ENCODE data around the gene RAI1.
"Not testable (repeated sequence)": the region's sequence is repeated elsewhere in the genome, so short reads cannot be mapped to it uniquely, and the experiment has no call there.

RAI1 gene

GRCh38 chr17:17672453-17673368 lies 8.5 kb upstream of the RAI1 start:
- H3K9me3 ChIP-seq (ENCODE audit: control insufficient read depth in 1 of 2, low read length in 2 of 2), result no peaks in the 10 kb centered on the region
- no peak overlapping the region for H3K9ac ChIP-seq (ENCODE audit: low read depth in 1 of 2, low read length in 2 of 2)
- H3K36me3 ChIP-seq (ENCODE audit: control insufficient read depth in 1 of 2, insufficient read depth in 2 of 2, low read length in 2 of 2), result no peaks in the 10 kb centered on the region
- H3K27me3 ChIP-seq (ENCODE audit: control insufficient read depth in 1 of 2, insufficient read depth in 2 of 2, low read length in 2 of 2), result no peaks in the 10 kb centered on the region
- peaks cover 18 to 19% of the 10 kb centered on the region in 2 donors for H3K4me1 ChIP-seq (ENCODE audit: control insufficient read depth in 1 of 2, insufficient read depth in 2 of 2, low read length in 2 of 2)
- H3K27ac ChIP-seq (ENCODE audit: low read depth, low read length), result no peak overlapping the region
- no peak overlapping the region for H3K4me3 ChIP-seq (ENCODE audit: low read depth in 1 of 2, low read length in 2 of 2)

- peaks cover 17 to 19% of the 10 kb centered on the region in 2 donors for H3K4me1 ChIP-seq (ENCODE audit: control insufficient read depth in 1 of 2, insufficient read depth in 2 of 2, low read length in 2 of 2)
- no peak overlapping the region for H3K27ac ChIP-seq (ENCODE audit: low read depth, low read length)
- H3K36me3 ChIP-seq (ENCODE audit: control insufficient read depth in 1 of 2, insufficient read depth in 2 of 2, low read length in 2 of 2), result no peaks in the 10 kb centered on the region
- H3K9me3 ChIP-seq (ENCODE audit: control insufficient read depth in 1 of 2, low read length in 2 of 2), result no peaks in the 10 kb centered on the region
- no peaks in the 10 kb centered on the region for H3K27me3 ChIP-seq (ENCODE audit: control insufficient read depth in 1 of 2, insufficient read depth in 2 of 2, low read length in 2 of 2)
- no peak overlapping the region for H3K4me3 ChIP-seq (ENCODE audit: low read depth in 1 of 2, low read length in 2 of 2)
- no peak overlapping the region for H3K9ac ChIP-seq (ENCODE audit: low read depth in 1 of 2, low read length in 2 of 2)
Measured at GRCh38 chr17:17675416-17675815, 5.8 kb upstream of the RAI1 start.

GRCh38 chr17:17675925-17676534 lies 5.2 kb upstream of the RAI1 start:
- H3K27ac ChIP-seq (ENCODE audit: low read depth, low read length), result no peak overlapping the region

GRCh38 chr17:17676752-17677151 lies 4.5 kb upstream of the RAI1 start:
- Histone ChIP-seq H3K4me3 (ENCODE audit: low read depth in 1 of 2, low read length in 2 of 2) (no peak overlapping the region), H3K27me3 (ENCODE audit: control insufficient read depth in 1 of 2, insufficient read depth in 2 of 2, low read length in 2 of 2) (no peaks in the 10 kb centered on the region), H3K9ac (ENCODE audit: low read depth in 1 of 2, low read length in 2 of 2) (no peak overlapping the region), H3K36me3 (ENCODE audit: control insufficient read depth in 1 of 2, insufficient read depth in 2 of 2, low read length in 2 of 2) (no peaks in the 10 kb centered on the region), H3K27ac (ENCODE audit: low read depth, low read length) (no peak overlapping the region), H3K4me1 (ENCODE audit: control insufficient read depth in 1 of 2, insufficient read depth in 2 of 2, low read length in 2 of 2) (peaks cover 7 to 14% of the 10 kb centered on the region in 2 donors), H3K9me3 (ENCODE audit: control insufficient read depth in 1 of 2, low read length in 2 of 2) (no peaks in the 10 kb centered on the region)

More at GRCh38 chr17:17675925-17676534, 5.2 kb upstream of the RAI1 start:
- Histone ChIP-seq H3K4me1 (ENCODE audit: control insufficient read depth in 1 of 2, insufficient read depth in 2 of 2, low read length in 2 of 2) (peaks cover 11 to 17% of the 10 kb centered on the region in 2 donors), H3K4me3 (ENCODE audit: low read depth in 1 of 2, low read length in 2 of 2) (no peak overlapping the region), H3K27me3 (ENCODE audit: control insufficient read depth in 1 of 2, insufficient read depth in 2 of 2, low read length in 2 of 2) (no peaks in the 10 kb centered on the region), H3K36me3 (ENCODE audit: control insufficient read depth in 1 of 2, insufficient read depth in 2 of 2, low read length in 2 of 2) (no peaks in the 10 kb centered on the region), H3K9me3 (ENCODE audit: control insufficient read depth in 1 of 2, low read length in 2 of 2) (no peaks in the 10 kb centered on the region), H3K9ac (ENCODE audit: low read depth in 1 of 2, low read length in 2 of 2) (no peak overlapping the region)

GRCh38 chr17:17677299-17678040 lies 3.8 kb upstream of the RAI1 start:
- no peak overlapping the region for H3K27ac ChIP-seq (ENCODE audit: low read depth, low read length)
- no peaks in the 10 kb centered on the region for H3K9me3 ChIP-seq (ENCODE audit: control insufficient read depth in 1 of 2, low read length in 2 of 2)
- no peaks in the 10 kb centered on the region for H3K27me3 ChIP-seq (ENCODE audit: control insufficient read depth in 1 of 2, insufficient read depth in 2 of 2, low read length in 2 of 2)
- peaks cover 7 to 14% of the 10 kb centered on the region in 2 donors for H3K4me1 ChIP-seq (ENCODE audit: control insufficient read depth in 1 of 2, insufficient read depth in 2 of 2, low read length in 2 of 2)
- H3K4me3 ChIP-seq (ENCODE audit: low read depth in 1 of 2, low read length in 2 of 2), result no peak overlapping the region
- H3K9ac ChIP-seq (ENCODE audit: low read depth in 1 of 2, low read length in 2 of 2), result no peak overlapping the region
- no peaks in the 10 kb centered on the region for H3K36me3 ChIP-seq (ENCODE audit: control insufficient read depth in 1 of 2, insufficient read depth in 2 of 2, low read length in 2 of 2)

- H3K9ac ChIP-seq (ENCODE audit: low read depth in 1 of 2, low read length in 2 of 2); H3K27me3 ChIP-seq (ENCODE audit: control insufficient read depth in 1 of 2, insufficient read depth in 2 of 2, low read length in 2 of 2); H3K36me3 ChIP-seq (ENCODE audit: control insufficient read depth in 1 of 2, insufficient read depth in 2 of 2, low read length in 2 of 2); H3K27ac ChIP-seq (ENCODE audit: low read depth, low read length); H3K9me3 ChIP-seq (ENCODE audit: control insufficient read depth in 1 of 2, low read length in 2 of 2); H3K4me3 ChIP-seq (ENCODE audit: low read depth in 1 of 2, low read length in 2 of 2): not testable (repeated sequence)
- peaks cover 9 to 14% of the 10 kb centered on the region in 2 donors for H3K4me1 ChIP-seq (ENCODE audit: control insufficient read depth in 1 of 2, insufficient read depth in 2 of 2, low read length in 2 of 2)
Measured at GRCh38 chr17:17678063-17678699, 3.1 kb upstream of the RAI1 start.

GRCh38 chr17:17679243-17679642 lies 2.0 kb upstream of the RAI1 start:
- Histone ChIP-seq H3K4me3 (ENCODE audit: low read depth in 1 of 2, low read length in 2 of 2) (no peak overlapping the region), H3K9ac (ENCODE audit: low read depth in 1 of 2, low read length in 2 of 2) (no peak overlapping the region), H3K4me1 (ENCODE audit: control insufficient read depth in 1 of 2, insufficient read depth in 2 of 2, low read length in 2 of 2) (peaks cover 14% of the 10 kb centered on the region in 2 donors), H3K27ac (ENCODE audit: low read depth, low read length) (no peak overlapping the region), H3K9me3 (ENCODE audit: control insufficient read depth in 1 of 2, low read length in 2 of 2) (no peaks in the 10 kb centered on the region), H3K27me3 (ENCODE audit: control insufficient read depth in 1 of 2, insufficient read depth in 2 of 2, low read length in 2 of 2) (no peaks in the 10 kb centered on the region), H3K36me3 (ENCODE audit: control insufficient read depth in 1 of 2, insufficient read depth in 2 of 2, low read length in 2 of 2) (no peaks in the 10 kb centered on the region)

GRCh38 chr17:17679748-17680147 lies 1.5 kb upstream of the RAI1 start:
- Histone ChIP-seq H3K9ac (ENCODE audit: low read depth in 1 of 2, low read length in 2 of 2) (no peak overlapping the region), H3K36me3 (ENCODE audit: control insufficient read depth in 1 of 2, insufficient read depth in 2 of 2, low read length in 2 of 2) (no peaks in the 10 kb centered on the region), H3K4me1 (ENCODE audit: control insufficient read depth in 1 of 2, insufficient read depth in 2 of 2, low read length in 2 of 2) (peaks cover 15% of the 10 kb centered on the region in 2 donors), H3K27me3 (ENCODE audit: control insufficient read depth in 1 of 2, insufficient read depth in 2 of 2, low read length in 2 of 2) (no peaks in the 10 kb centered on the region), H3K9me3 (ENCODE audit: control insufficient read depth in 1 of 2, low read length in 2 of 2) (no peaks in the 10 kb centered on the region), H3K4me3 (ENCODE audit: low read depth in 1 of 2, low read length in 2 of 2) (no peak overlapping the region), H3K27ac (ENCODE audit: low read depth, low read length) (no peak overlapping the region)

- H3K4me1 ChIP-seq (ENCODE audit: control insufficient read depth in 1 of 2, insufficient read depth in 2 of 2, low read length in 2 of 2), result peaks cover 22 to 24% of the 10 kb centered on the region in 2 donors
- peak overlapping the region in 1 of 2 donors; percentile 39 for H3K9ac ChIP-seq (ENCODE audit: low read depth in 1 of 2, low read length in 2 of 2)
- no peak overlapping the region for H3K27ac ChIP-seq (ENCODE audit: low read depth, low read length)
- no peaks in the 10 kb centered on the region for H3K36me3 ChIP-seq (ENCODE audit: control insufficient read depth in 1 of 2, insufficient read depth in 2 of 2, low read length in 2 of 2)
- no peaks in the 10 kb centered on the region for H3K27me3 ChIP-seq (ENCODE audit: control insufficient read depth in 1 of 2, insufficient read depth in 2 of 2, low read length in 2 of 2)
- H3K4me3 ChIP-seq (ENCODE audit: low read depth in 1 of 2, low read length in 2 of 2), result peak overlapping the region; percentile 31 to 42
- no peaks in the 10 kb centered on the region for H3K9me3 ChIP-seq (ENCODE audit: control insufficient read depth in 1 of 2, low read length in 2 of 2)
Measured at GRCh38 chr17:17680477-17681186, 626 bp upstream of the RAI1 start.

All from duodenal mucosa (tissue), 2 donors.